ENCODE data around the gene EYS.

Gene EYS

DNA sequence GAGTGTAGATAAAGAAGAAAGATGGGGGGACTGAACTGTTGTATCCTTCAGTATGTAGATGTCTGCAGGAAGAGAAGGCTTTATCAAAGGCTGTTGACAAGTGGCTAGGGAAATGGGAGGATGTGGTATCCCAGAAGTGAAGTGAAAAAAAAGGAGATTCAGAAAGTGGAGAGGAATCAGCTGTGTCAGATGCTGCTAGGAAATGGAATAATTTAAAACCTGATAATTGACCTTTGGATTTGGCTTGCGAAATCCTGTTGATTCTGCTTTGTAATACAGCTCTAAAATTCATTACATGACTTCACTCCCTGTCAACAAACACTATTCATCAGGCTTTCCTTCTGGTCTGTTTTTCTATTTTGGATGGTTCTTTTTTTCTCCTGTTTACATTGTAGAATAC lies 2029.7 kb downstream of the EYS start:
- no peak for DNase-seq

- DNase-seq, result no peak
Measured at GRCh38 chr6:63676412-63677114, 2030.5 kb downstream of the EYS start.

DNA sequence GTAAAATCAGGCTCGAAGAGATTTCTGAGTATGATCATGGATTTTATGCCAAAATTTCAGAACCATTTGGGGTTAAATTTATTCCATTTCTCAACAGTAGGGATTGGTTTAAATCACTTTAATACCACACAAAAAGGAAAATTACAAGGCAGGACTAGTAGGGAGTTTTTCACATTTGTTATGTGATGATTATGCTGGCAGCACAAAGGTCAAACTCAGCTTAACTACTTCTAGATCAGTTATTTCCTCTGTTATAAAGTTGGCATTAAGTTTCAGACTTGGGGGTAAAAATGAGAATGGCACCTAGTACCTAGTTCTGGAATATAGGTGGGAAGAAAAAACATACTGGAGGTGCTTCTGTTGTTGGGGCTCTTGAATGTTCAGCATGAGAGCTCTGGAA lies 2031.9 kb downstream of the EYS start:
- no peak for DNase-seq

DNA sequence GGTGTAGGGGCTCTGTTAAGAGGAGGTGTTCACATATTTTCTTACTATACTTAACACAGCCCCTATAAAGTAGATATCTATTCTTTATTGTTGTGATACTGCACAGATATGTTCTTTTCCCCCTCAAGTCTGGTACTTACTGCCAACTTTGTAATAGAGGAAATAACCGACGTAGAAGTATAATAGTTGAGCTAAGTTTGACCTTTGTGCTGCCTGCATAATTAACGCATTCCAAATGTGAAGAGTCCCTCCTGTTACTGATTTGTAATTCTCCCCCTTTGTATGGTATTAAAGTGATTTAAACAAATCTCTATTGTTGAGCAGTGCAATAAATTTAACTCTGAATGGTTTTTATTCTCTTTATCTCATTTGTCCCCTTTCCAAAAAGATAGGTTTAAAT lies 2032.4 kb downstream of the EYS start:
- no peak for DNase-seq

DNA sequence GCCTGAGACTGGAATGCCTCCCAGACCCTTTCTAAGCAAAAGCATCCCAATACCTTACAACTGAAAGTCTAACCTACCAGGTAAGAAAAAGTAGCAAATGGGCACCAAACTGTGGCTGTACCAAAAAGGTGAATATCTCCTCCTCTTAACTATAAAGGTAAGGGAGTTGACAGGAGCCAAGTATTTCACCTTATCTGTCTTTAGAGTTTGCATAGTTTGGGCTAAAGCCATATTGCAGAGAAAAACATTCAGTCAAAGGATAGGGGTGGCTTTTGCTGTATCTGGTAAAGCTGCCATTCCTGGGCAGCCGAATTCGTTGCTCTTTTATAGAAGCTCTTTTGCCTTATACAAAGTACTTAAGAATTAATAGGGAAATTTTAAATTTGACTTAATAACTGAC lies 2033.3 kb downstream of the EYS start:
- no peak for DNase-seq

DNA sequence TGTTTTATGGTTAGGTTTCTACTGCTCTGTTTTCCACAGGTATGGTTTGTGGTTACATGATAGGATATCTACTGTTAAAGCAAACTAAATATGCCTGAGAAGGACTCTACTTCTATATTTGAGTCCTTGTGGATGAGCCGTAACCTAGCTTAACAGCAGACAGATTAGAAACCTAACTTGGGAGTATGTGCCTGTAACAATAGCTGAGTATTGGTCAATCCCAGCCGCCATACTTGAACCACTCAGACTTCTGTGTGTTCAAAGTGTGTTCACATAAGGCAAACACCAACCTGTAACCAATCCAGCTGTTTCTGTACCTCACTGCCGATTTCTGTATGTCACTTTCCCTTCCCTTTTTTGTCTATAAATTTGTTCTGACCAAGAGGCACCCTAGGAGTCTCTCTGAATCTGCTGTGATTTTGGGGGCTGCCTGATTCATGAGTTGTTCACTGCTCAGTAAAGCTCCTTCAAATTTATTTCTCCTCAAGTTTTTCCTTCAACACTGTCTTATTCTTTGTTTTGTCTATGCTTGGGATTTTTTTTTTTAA lies 2034.4 kb downstream of the EYS start:
- DNase-seq, result no peak

- no peak for DNase-seq
Measured at GRCh38 chr6:63671098-63671754, 2035.8 kb downstream of the EYS start.

Data from activated naive CD4-positive, alpha-beta T cell treated with anti-CD3 and anti-CD28 coated beads, Interleukin-2, amount 50 U/mL, for 16 hours (primary cell).